Uterus (tissue), 2 donors: ENCODE results near the gene LPP.

Experiments used
- POLR2A ChIP-seq, 2 donors: fragments of 450-650 bp; IDR thresholded peaks; one replicate each; pipeline ENCODE4 v1.6.1; 2016; ENCODE audit warnings: antibody characterized with exemption in 2 of 2, mild to moderate bottlenecking in 1 of 2, moderate library complexity in 1 of 2
- TF ChIP-seq, protein P1 (sequence below), 4 experiments: fragments of 200-600 bp in 2 of 4; fragments of 450-650 bp in 2 of 4; sonication (generic) in 2 of 4; IDR thresholded peaks; one replicate each; pipeline ENCODE4 v1.5.1; 2016 to 2019; ENCODE audit warnings: antibody characterized with exemption in 4 of 4, mild to moderate bottlenecking in 2 of 4, moderate library complexity in 1 of 4

DNA sequence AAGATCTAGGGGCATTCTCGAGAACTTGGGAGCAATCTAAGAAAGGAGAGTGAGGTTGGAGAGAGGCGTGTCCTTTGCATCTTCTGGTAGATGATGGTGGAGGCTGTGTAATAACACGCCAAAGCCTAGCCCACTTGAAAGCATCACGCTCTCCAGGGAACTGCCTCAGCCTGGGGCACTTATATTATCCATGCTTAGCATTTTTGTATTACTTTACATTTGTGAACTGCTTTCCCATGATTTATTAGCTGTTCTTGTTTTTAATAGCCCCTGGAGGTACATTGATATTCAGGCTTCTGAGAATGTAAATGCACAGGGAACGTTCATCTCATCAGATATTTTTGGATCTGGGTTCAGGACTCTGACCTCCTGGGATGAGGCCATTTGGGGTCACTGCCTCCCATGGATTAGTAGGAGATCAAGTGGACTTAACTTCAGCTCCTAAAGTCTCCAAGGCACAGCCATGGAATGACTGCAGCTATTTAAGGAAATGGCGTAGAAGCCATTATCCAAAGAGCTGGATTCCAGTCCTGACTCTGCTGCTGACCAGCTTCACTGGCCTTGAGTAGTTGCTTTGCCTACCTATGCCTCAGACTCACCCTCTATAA lies 124.9 kb downstream of the LPP start:
- TF ChIP-seq, protein P1, sequence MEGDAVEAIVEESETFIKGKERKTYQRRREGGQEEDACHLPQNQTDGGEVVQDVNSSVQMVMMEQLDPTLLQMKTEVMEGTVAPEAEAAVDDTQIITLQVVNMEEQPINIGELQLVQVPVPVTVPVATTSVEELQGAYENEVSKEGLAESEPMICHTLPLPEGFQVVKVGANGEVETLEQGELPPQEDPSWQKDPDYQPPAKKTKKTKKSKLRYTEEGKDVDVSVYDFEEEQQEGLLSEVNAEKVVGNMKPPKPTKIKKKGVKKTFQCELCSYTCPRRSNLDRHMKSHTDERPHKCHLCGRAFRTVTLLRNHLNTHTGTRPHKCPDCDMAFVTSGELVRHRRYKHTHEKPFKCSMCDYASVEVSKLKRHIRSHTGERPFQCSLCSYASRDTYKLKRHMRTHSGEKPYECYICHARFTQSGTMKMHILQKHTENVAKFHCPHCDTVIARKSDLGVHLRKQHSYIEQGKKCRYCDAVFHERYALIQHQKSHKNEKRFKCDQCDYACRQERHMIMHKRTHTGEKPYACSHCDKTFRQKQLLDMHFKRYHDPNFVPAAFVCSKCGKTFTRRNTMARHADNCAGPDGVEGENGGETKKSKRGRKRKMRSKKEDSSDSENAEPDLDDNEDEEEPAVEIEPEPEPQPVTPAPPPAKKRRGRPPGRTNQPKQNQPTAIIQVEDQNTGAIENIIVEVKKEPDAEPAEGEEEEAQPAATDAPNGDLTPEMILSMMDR (IDR thresholded peaks at IDR 0.05) = no peak
- TF ChIP-seq POLR2A (IDR thresholded peaks at IDR 0.05) = no peak
